Fibroblast of peridontal ligament (primary cell): Measurements from ENCODE around the gene TJAP1.
"Not testable (repeated sequence)": the region's sequence is repeated elsewhere in the genome, so short reads cannot be mapped to it uniquely, and the experiment has no call there.

ENCODE experiments used
- DNase-seq: peaks from one replicate; pipeline ENCODE4 v3.0.0-alpha.2; 2010; ENCODE audit errors: extremely low read depth

The TJAP1 gene

GRCh38 chr6:43532201-43532600, 54.8 kb downstream of the TJAP1 start:
- no peak for DNase-seq

DNA sequence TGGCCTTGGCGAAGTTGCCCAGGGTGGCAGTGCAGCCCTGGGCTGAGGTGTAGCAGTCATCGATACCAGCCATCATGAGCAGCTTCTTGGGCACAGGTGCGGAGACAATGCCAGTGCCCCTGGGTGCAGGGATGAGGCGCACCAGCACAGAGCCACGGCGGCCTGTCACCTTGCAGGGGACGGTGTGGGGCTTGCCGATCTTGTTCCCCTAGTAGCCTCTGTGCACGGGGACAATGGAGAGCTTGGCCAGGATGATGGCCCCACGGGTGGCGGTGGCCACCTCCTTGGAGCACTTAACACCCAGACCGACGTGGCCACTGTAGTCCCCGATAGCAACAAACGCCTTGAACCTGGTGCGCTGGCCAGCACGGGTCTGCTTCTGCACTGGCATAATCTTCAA, 61.6 kb downstream of the TJAP1 start:
- not testable (repeated sequence) for DNase-seq

DNA sequence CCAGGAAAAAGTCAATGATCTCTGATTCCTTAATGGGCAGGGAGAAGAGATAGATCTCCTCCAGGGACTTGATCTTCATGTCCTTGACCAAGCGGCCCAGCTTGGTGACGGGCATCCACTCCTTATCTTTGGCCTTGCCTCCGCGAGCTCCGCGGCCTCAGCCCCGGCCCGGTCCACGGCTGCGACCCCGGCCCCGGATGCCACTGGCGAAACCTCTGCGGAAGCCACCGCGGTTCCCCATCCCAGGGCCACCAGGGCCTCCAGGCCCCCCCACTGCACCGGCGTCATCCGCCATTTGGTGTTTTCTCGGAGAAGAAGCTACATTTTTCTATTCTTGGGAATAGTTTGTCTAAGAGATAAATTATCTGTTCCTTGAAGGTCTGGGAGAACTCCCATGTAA, 62.0 kb downstream of the TJAP1 start:
- not testable (repeated sequence) for DNase-seq

DNA sequence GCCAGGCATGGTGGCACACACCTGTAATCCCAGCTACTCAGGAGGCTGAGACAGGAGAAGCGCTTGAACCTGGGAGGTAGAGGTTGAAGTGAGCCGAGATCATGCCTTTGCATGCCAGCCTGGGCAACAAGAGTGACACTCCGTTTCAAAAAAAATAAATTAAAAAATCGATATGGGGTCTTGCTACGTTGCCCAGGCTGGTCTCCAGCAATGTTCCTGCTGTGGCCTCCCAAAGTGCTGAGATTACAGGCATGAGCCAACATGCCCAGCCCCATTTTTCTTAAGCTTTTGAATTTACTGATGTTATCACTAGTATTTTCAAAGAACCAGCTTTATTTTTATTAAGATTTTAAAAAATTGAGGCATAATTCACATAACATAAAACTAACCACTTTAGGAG, 63.1 kb downstream of the TJAP1 start:
- no peak for DNase-seq

DNA sequence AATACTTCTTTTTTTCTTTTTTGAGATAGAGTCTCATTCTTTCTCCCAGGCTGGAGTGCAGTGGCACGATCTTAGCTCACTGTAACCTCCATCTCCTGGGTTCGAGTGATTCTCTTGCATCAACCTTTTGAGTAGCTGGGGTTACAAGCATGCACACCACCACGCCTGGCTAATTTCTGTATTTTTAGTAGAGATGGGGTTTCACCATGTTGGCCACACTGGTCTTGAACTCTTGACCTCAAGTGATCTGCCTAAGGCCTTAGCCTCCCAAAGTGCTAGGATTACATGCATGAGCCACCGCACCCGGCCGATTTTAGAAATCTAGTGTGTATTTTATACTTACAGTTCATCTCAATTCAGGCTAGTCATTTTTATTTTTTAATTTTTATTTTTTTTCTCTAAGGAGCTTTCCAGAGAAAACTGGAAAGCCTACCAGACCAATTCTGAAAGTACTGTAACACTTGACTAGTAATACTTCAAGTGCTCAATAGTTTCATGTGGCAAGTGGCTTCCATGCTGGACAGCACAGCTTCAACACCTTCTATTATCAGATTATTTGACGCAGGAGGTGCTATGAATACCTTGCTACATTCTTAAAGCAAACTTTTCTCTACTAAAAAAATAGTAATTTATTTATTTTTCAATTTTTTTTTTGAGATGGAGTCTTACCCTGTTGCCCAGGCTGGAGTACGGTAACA, 64.6 kb downstream of the TJAP1 start:
- DNase-seq = no peak

DNA sequence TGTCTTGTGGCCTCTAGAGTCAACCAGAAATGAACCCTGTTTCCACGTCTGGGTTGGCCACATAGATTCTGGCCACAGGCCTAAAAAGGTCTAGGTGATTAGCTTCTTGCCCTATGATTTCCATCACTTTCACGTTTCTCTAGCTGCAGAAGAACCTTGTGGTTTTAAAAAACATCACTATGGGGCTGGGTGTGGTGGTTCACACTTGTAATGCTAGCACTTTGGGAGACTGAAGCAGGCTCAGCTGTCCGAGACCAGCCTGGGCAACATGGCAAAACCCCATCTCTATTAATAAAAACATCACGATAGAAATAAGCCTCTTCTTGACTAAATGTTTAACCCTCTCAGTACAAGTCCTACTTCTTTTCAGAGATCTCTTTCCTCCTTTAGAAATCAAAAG, 67.1 kb downstream of the TJAP1 start:
- no peak for DNase-seq

DNA sequence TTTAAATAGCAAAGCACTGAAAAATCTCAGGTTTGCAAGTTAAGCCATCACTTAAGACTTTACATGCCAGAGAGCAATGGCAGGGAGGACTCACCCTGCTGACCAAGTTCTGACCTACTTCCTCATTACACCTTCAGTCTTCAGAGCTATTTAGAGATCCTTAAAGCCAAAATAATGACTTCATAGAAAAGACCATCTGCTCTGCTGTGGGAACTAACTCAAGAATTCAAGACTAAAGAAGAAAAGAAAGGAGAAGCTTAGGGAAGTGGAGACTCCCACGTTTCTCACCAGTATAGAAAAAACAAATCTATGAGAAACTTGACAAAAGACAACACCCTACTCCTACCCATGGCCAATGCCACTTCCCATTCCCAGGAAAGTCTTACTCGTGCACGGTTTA, 69.9 kb downstream of the TJAP1 start:
- no peak for DNase-seq
